Body of pancreas (tissue), 4 donors: Measurements from ENCODE around the gene PKNOX1.
"Not testable (repeated sequence)": the region's sequence is repeated elsewhere in the genome, so short reads cannot be mapped to it uniquely, and the experiment has no call there.

Experiments used
- CTCF ChIP-seq, 7 experiments: fragments of 450-650 bp in 4 of 7; fragments of 200-600 bp in 3 of 7; sonication (generic) in 3 of 7; IDR thresholded peaks; one replicate each; pipeline ENCODE4 v1.5.1; 2016 to 2019; ENCODE audit warnings: antibody characterized with exemption in 7 of 7
- POLR2A ChIP-seq, 3 donors: fragments of 450-650 bp; IDR thresholded peaks; one replicate each; pipeline ENCODE4 v1.6.1; 2016; ENCODE audit warnings: antibody characterized with exemption in 3 of 3, mild to moderate bottlenecking in 2 of 3

GRCh38 chr21:43045876-43046821, 71.8 kb downstream of the PKNOX1 start:
- not testable (repeated sequence) for TF ChIP-seq CTCF, POLR2A (IDR thresholded peaks at IDR 0.05)
